Ascending aorta (tissue), 2 donors: Measurements from ENCODE around the gene PCSK5. TPM values are rescaled to one million over a fixed set of nuclear protein-coding genes. Genes with fewer than 3 reads are reported as not detected.
"Not testable (repeated sequence)": the region's sequence is repeated elsewhere in the genome, so short reads cannot be mapped to it uniquely, and the experiment has no call there.

Experiments used
- DNase-seq, 2 donors: peaks; one replicate each; pipeline ENCODE4 v3.0.0-alpha.2; 2019; ENCODE audit warnings: low spot score in 2 of 2
- H3K27ac ChIP-seq, 2 donors: fragments of 200-600 bp; sonication (generic); one replicate each; pipeline ENCODE4 v1.5.1; 2016 to 2017; ENCODE audit warnings: mild to moderate bottlenecking in 1 of 2
- H3K27me3 ChIP-seq: fragments of 200-600 bp; sonication (generic); one replicate; pipeline ENCODE4 v1.5.1; 2017
- H3K36me3 ChIP-seq, 2 donors: fragments of 200-600 bp; sonication (generic); one replicate each; pipeline ENCODE4 v1.5.1; 2016
- H3K4me1 ChIP-seq, 2 donors: fragments of 200-600 bp; sonication (generic); one replicate each; pipeline ENCODE4 v1.5.1; 2016 to 2017; ENCODE audit warnings: mild to moderate bottlenecking in 1 of 2
- H3K4me3 ChIP-seq, 2 donors: fragments of 200-600 bp; sonication (generic); one replicate each; pipeline ENCODE4 v1.5.1; 2016 to 2017; ENCODE audit warnings: mild to moderate bottlenecking in 1 of 2
- H3K9me3 ChIP-seq, 2 donors: fragments of 200-600 bp; sonication (generic); one replicate each; pipeline ENCODE4 v1.5.1; 2016
- intact Hi-C: fragments of 100-400 bp; cut with DNase I; formaldehyde crosslinking; loops from one replicate; pipeline ENCODE4 v1.15.1; 2023
- total RNA-seq: library from RNA; depleted of rRNA; stranded (reverse); fragments of >200 nt; gene quantifications from one replicate; pipeline ENCODE4 v1.1.0, GENCODE V29; 2016
- TF ChIP-seq, protein P1 (sequence below), 3 experiments: fragments of 200-600 bp in 2 of 3; fragments of 450-650 bp in 1 of 3; sonication (generic) in 2 of 3; IDR thresholded peaks; one replicate each; pipeline ENCODE4 v1.5.1; 2016 to 2019; ENCODE audit warnings: antibody characterized with exemption in 3 of 3, mild to moderate bottlenecking in 1 of 3, moderate library complexity in 1 of 3

Gene PCSK5
- total RNA-seq, 1 donor from 2014 or later, result 66.3 TPM

DNA sequence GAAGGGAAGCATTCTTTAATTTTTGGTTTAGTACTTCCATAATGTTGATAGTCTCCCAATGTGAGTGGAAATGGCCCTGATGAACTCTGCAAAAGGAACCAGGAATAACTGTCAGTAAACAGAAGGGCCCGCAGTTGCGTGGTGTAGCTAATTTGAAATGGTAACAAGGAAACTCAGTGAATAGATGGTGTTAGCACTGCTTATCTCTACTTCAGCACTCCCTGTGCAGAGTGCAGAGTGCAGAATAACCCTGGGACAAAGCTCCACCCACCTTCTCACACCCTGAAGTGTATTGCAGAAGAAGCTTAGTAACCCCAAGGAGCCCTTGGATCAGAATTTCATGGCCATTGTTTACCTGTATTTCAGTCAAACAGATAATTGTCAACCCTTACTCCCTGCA is 158.9 kb downstream of the PCSK5 start:
- DNase-seq, result no peak
- Histone ChIP-seq H3K9me3 (no peaks in the 10 kb centered on the region), H3K27ac (no peak overlapping the region), H3K27me3 (no peaks in the 10 kb centered on the region), H3K4me3 (no peak overlapping the region), H3K4me1 (no peaks in the 10 kb centered on the region), H3K36me3 (peaks cover 0 to 4% of the 10 kb centered on the region in 2 donors)
- TF ChIP-seq, protein P1, sequence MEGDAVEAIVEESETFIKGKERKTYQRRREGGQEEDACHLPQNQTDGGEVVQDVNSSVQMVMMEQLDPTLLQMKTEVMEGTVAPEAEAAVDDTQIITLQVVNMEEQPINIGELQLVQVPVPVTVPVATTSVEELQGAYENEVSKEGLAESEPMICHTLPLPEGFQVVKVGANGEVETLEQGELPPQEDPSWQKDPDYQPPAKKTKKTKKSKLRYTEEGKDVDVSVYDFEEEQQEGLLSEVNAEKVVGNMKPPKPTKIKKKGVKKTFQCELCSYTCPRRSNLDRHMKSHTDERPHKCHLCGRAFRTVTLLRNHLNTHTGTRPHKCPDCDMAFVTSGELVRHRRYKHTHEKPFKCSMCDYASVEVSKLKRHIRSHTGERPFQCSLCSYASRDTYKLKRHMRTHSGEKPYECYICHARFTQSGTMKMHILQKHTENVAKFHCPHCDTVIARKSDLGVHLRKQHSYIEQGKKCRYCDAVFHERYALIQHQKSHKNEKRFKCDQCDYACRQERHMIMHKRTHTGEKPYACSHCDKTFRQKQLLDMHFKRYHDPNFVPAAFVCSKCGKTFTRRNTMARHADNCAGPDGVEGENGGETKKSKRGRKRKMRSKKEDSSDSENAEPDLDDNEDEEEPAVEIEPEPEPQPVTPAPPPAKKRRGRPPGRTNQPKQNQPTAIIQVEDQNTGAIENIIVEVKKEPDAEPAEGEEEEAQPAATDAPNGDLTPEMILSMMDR (IDR thresholded peaks at IDR 0.05), result no peak
- intact Hi-C loops, result no loop called here

DNA sequence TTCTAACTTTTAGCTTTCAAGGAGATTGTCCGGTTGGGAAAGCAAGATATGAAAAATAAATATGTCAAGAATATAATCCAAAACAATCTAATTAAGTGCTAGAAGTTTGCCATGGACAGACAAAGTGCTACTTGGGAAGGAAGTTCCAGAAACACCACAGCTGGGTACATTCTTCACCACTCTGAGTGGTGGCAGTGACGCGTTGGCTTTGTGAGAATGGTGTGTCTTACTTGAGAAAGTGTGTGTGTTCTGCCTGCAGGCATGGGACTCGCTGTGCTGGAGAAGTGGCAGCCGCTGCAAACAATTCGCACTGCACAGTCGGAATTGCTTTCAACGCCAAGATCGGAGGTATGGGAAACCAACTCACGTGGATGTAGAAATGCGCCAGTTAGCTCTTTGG is 177.2 kb downstream of the PCSK5 start:
- intact Hi-C loops, result no loop called here

DNA sequence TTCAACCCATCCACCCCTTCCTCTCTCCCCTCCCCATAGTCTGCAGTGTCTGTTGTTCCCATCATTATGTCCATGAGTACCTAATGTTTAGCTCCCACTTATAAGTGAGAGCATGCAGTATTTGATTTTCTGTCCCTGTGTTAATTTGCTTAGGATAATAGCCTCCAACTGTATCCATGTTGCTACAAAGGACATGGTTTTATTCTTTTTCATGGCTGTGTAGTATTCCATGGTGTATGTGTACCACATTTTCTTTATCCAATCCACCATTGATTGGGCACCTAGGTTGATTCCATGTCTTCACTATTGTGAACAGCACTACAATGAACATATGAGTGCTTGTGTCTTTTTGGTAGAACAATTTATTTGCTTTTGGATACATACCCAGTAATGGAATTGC is 187.1 kb downstream of the PCSK5 start:
- H3K9me3 ChIP-seq, result no peaks in the 10 kb centered on the region
- no peak for DNase-seq
- no peak overlapping the region for H3K27ac ChIP-seq
- peaks cover 5 to 16% of the 10 kb centered on the region in 2 donors for H3K36me3 ChIP-seq
- no peak overlapping the region for H3K4me3 ChIP-seq
- TF ChIP-seq, protein P1 (IDR thresholded peaks at IDR 0.05), result no peak
- peaks cover 0 to 2% of the 10 kb centered on the region in 2 donors for H3K4me1 ChIP-seq
- H3K27me3 ChIP-seq, result no peaks in the 10 kb centered on the region
- intact Hi-C loops, result no loop called here

More for the DNA sequence above, 177.2 kb downstream of the PCSK5 start:
- Histone ChIP-seq H3K4me3 (no peak overlapping the region), H3K36me3 (peaks cover 6 to 13% of the 10 kb centered on the region in 2 donors), H3K27me3 (no peaks in the 10 kb centered on the region), H3K4me1 (no peaks in the 10 kb centered on the region), H3K27ac (no peak overlapping the region), H3K9me3 (no peaks in the 10 kb centered on the region)
- DNase-seq, result no peak
- TF ChIP-seq, protein P1 (IDR thresholded peaks at IDR 0.05), result no peak

DNA sequence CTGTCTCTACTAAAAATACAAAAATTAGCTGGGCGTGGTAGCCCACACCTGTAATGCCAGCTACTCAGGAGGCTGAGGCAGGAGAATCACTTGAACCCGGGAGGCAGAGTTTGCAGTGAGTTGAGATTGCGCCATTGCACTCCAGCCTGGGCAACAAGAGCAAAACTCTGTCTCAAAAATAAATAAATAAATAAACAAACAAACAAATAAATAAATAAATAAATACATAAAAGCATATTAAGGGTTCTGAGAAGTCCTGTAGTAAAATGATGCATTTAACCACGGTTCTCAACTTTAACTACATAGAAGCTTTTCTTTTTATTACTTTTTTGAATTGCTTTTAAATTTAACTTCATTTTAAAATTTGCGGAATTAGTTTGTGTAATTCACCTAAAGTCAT is 190.8 kb downstream of the PCSK5 start:
- H3K4me3 ChIP-seq, H3K4me1 ChIP-seq, H3K9me3 ChIP-seq, H3K27me3 ChIP-seq, DNase-seq, intact Hi-C loops, H3K27ac ChIP-seq: not testable (repeated sequence)
- H3K36me3 ChIP-seq, result peaks cover 0 to 12% of the 10 kb centered on the region in 2 donors

DNA sequence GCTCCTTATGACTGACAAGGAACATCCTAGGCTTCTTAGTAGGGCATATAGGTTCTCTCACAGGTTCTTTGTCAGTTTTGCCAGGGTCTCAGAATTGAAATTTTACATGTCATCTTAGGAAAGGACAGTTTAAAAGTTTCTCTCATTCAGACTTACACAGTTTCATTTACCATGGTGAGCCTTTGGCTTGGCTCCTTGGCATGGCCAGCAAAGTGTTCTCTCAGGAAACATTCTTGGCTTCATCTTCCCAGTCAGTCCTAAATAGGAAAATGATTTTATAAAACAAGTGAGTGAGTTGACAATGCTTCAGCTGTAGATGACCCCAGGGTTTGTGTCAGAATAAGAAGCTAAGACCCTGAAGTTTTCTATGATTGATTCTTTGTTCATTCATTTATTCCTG is 191.6 kb downstream of the PCSK5 start:
- DNase-seq, result no peak
- Histone ChIP-seq H3K27me3 (no peaks in the 10 kb centered on the region), H3K4me1 (peaks cover 0 to 2% of the 10 kb centered on the region in 2 donors), H3K9me3 (no peaks in the 10 kb centered on the region), H3K36me3 (peaks cover 0 to 12% of the 10 kb centered on the region in 2 donors), H3K4me3 (no peak overlapping the region), H3K27ac (no peak overlapping the region)
- TF ChIP-seq, protein P1 (IDR thresholded peaks at IDR 0.05), result no peak
- intact Hi-C loops, result no loop called here

DNA sequence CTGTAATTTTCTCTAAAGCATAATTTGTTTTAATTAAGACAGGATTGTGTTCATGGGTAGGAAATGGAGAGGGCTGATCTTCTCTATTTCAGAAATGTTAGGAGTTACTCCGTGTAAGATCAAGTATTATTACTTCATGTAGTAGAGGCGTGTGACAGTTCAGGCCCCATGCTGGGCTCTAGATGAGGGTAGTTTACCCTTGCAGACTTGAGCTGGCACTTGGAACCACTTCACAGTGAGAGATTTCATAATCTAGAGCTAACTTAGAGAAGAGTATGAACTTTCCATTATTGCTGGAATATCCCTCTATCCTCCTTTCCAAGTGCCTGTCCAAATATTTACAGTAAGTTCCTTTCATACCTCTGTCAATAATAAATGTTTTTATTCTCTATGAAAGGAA is 195.1 kb downstream of the PCSK5 start:
- TF ChIP-seq, protein P1 (IDR thresholded peaks at IDR 0.05), result no peak
- Histone ChIP-seq H3K27ac (no peak overlapping the region), H3K4me3 (no peak overlapping the region), H3K36me3 (peaks cover 0 to 8% of the 10 kb centered on the region in 2 donors), H3K9me3 (no peaks in the 10 kb centered on the region), H3K4me1 (peaks cover 0 to 2% of the 10 kb centered on the region in 2 donors), H3K27me3 (no peaks in the 10 kb centered on the region)
- DNase-seq, result no peak
- intact Hi-C loops, result no loop called here
